Measurements from ENCODE around the gene OTULIN. TPM values are rescaled to one million over a fixed set of nuclear protein-coding genes. Genes with fewer than 3 reads are reported as not detected.

The OTULIN gene
- total RNA-seq, 1 donor from 2014 or later: 33.0 TPM

DNA sequence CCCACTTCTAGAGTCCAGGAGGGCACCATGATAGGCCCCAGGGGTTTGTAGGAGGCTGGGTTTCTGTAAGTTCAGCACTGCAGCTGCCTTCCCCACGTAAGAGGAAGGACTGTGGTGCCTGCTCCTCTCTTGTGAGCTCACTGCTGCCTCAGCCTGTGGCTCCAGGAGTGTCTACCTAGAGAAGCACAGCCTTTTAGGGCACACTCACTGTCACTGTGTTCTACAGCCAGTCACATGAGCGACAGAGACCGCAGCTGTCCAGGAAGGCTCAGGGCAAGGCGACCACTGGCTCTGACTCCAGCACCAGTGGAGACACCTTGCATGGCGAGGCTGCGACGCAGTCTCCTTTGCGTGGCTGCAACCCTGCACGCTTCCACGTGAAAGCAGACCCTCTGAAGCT, 72.8 kb downstream of the OTULIN start:
- Histone ChIP-seq H3K36me3 (peaks cover 29% of the 10 kb centered on the region), H3K27ac (no peak overlapping the region), H3K4me3 (no peak overlapping the region), H3K9me3 (no peaks in the 10 kb centered on the region), H3K27me3 (ENCODE audit: low read depth) (no peaks in the 10 kb centered on the region), H3K4me1 (no peaks in the 10 kb centered on the region)
- DNase-seq (no peak), ATAC-seq (no peak)
- intact Hi-C loops (cut with DNase I): no loop called here
- TF ChIP-seq CTCF (IDR thresholded peaks at IDR 0.05): no peak

- Histone ChIP-seq H3K9me3 (no peaks in the 10 kb centered on the region), H3K27ac (no peak overlapping the region), H3K4me1 (no peaks in the 10 kb centered on the region), H3K27me3 (ENCODE audit: low read depth) (no peaks in the 10 kb centered on the region), H3K4me3 (no peak overlapping the region), H3K36me3 (peaks cover 28% of the 10 kb centered on the region)
- ATAC-seq (no peak), DNase-seq (no peak)
- TF ChIP-seq CTCF (IDR thresholded peaks at IDR 0.05): no peak
- intact Hi-C loops (cut with DNase I): no loop called here
Observed at GRCh38 chr5:14738050-14738449, 73.5 kb downstream of the OTULIN start.

DNA sequence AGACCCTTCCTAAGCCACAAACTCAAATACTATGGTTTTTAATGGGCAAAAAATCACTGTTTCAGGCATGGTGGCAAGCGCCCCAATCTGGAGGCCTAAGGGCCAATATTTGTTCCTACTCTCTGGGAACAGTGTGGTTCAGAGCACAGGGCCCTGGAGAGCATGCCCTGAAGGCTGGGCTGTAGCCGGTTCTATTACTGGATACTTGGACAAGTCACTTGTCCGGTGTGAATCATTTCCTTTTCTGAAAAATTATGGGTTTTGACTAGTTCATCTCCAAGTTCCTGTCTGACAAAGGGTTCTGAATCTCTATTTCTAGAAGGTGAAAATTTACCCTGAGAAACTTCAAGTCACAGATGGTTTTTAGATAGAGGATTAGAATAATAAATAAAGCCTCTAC, 75.0 kb downstream of the OTULIN start:
- H3K27ac ChIP-seq: no peak overlapping the region
- no peaks in the 10 kb centered on the region for H3K27me3 ChIP-seq (ENCODE audit: low read depth)
- TF ChIP-seq CTCF (IDR thresholded peaks at IDR 0.05): no peak
- ATAC-seq (no peak), DNase-seq (no peak)
- no peaks in the 10 kb centered on the region for H3K4me1 ChIP-seq
- intact Hi-C loops (cut with DNase I): no loop called here
- no peak overlapping the region for H3K4me3 ChIP-seq
- no peaks in the 10 kb centered on the region for H3K9me3 ChIP-seq
- H3K36me3 ChIP-seq: peaks cover 35% of the 10 kb centered on the region

DNA sequence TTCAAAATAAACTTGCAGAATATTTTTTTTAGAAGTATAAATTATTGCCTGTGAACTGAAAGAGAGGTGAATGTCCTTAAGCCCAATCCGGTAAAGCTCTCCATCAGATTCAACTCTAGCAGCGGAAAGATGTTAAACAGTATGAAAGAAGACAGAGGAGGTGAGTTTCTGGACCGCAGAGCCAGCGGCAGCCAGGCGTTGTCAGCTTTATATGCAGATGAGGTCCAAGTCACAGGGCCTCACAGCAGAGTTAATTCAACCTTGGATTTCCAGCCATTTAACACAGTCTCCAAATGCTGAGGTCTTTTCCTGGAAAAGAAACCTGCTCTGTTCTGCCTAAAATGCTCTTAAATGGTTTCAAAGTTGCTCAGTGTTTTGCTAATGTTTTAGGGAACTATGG, 75.5 kb downstream of the OTULIN start:
- ATAC-seq: no peak
- peaks cover 37% of the 10 kb centered on the region for H3K36me3 ChIP-seq
- no peak overlapping the region for H3K27ac ChIP-seq
- no peak for TF ChIP-seq CTCF (IDR thresholded peaks at IDR 0.05)
- H3K27me3 ChIP-seq (ENCODE audit: low read depth): no peaks in the 10 kb centered on the region
- intact Hi-C loops (cut with DNase I): no loop called here
- DNase-seq: no peak
- H3K9me3 ChIP-seq: no peaks in the 10 kb centered on the region
- no peak overlapping the region for H3K4me3 ChIP-seq
- no peaks in the 10 kb centered on the region for H3K4me1 ChIP-seq

- TF ChIP-seq CTCF (IDR thresholded peaks at IDR 0.05): no peak
- Histone ChIP-seq H3K9me3 (no peaks in the 10 kb centered on the region), H3K27me3 (ENCODE audit: low read depth) (no peaks in the 10 kb centered on the region), H3K4me1 (no peaks in the 10 kb centered on the region), H3K27ac (no peak overlapping the region), H3K36me3 (peaks cover 41% of the 10 kb centered on the region), H3K4me3 (no peak overlapping the region)
- no peak for DNase-seq
- ATAC-seq: no peak
- intact Hi-C loops (cut with DNase I): no loop called here
Observed at GRCh38 chr5:14741131-14741530, 76.6 kb downstream of the OTULIN start.

Data from lower lobe of right lung (tissue), 2 donors.